ENCODE results near the gene GPD1L.
"Not testable (repeated sequence)": the region's sequence is repeated elsewhere in the genome, so short reads cannot be mapped to it uniquely, and the experiment has no call there.

Gene GPD1L

GRCh38 chr3:32177702-32178198 lies 71.3 kb downstream of the GPD1L start:
- peak in 1 of 3 donors; percentile 3 for DNase-seq (ENCODE audit: low read depth in 3 of 3, low spot score in 1 of 3)

- no peak for DNase-seq (ENCODE audit: low read depth in 3 of 3, low spot score in 1 of 3)
Observed at GRCh38 chr3:32180141-32180784, 73.8 kb downstream of the GPD1L start.

GRCh38 chr3:32181365-32181764 lies 74.9 kb downstream of the GPD1L start:
- no peak for DNase-seq (ENCODE audit: low read depth in 3 of 3, low spot score in 1 of 3)

GRCh38 chr3:32181796-32182195 lies 75.4 kb downstream of the GPD1L start:
- DNase-seq (ENCODE audit: low read depth in 3 of 3, low spot score in 1 of 3), result no peak

- no peak for DNase-seq (ENCODE audit: low read depth in 3 of 3, low spot score in 1 of 3)
Observed at GRCh38 chr3:32184187-32184730, 77.8 kb downstream of the GPD1L start.

- no peak for DNase-seq (ENCODE audit: low read depth in 3 of 3, low spot score in 1 of 3)
Observed at GRCh38 chr3:32186097-32186496, 79.7 kb downstream of the GPD1L start.

- no peak for DNase-seq (ENCODE audit: low read depth in 3 of 3, low spot score in 1 of 3)
Observed at GRCh38 chr3:32186876-32187275, 80.5 kb downstream of the GPD1L start.

GRCh38 chr3:32189693-32190092 lies 83.3 kb downstream of the GPD1L start:
- DNase-seq (ENCODE audit: low read depth in 3 of 3, low spot score in 1 of 3), result no peak

- not testable (repeated sequence) for DNase-seq (ENCODE audit: low read depth in 3 of 3, low spot score in 1 of 3)
Observed at GRCh38 chr3:32190556-32190955, 84.1 kb downstream of the GPD1L start.

- no peak for DNase-seq (ENCODE audit: low read depth in 3 of 3, low spot score in 1 of 3)
Observed at GRCh38 chr3:32193101-32193500, 86.7 kb downstream of the GPD1L start.

- no peak for DNase-seq (ENCODE audit: low read depth in 3 of 3, low spot score in 1 of 3)
Observed at GRCh38 chr3:32194653-32195052, 88.2 kb downstream of the GPD1L start.

- no peak for DNase-seq (ENCODE audit: low read depth in 3 of 3, low spot score in 1 of 3)
Observed at GRCh38 chr3:32195995-32196540, 89.6 kb downstream of the GPD1L start.

- no peak for DNase-seq (ENCODE audit: low read depth in 3 of 3, low spot score in 1 of 3)
Observed at GRCh38 chr3:32197991-32198390, 91.6 kb downstream of the GPD1L start.

GRCh38 chr3:32198714-32199113 lies 92.3 kb downstream of the GPD1L start:
- no peak for DNase-seq (ENCODE audit: low read depth in 3 of 3, low spot score in 1 of 3)

- DNase-seq (ENCODE audit: low read depth in 3 of 3, low spot score in 1 of 3), result no peak
Observed at GRCh38 chr3:32200490-32200889, 94.1 kb downstream of the GPD1L start.

- DNase-seq (ENCODE audit: low read depth in 3 of 3, low spot score in 1 of 3), result no peak
Observed at GRCh38 chr3:32200992-32201758, 94.8 kb downstream of the GPD1L start.

GRCh38 chr3:32202496-32202895 lies 96.1 kb downstream of the GPD1L start:
- DNase-seq (ENCODE audit: low read depth in 3 of 3, low spot score in 1 of 3), result no peak

- no peak for DNase-seq (ENCODE audit: low read depth in 3 of 3, low spot score in 1 of 3)
Observed at GRCh38 chr3:32203854-32204253, 97.4 kb downstream of the GPD1L start.

- no peak for DNase-seq (ENCODE audit: low read depth in 3 of 3, low spot score in 1 of 3)
Observed at GRCh38 chr3:32208447-32208846, 102.0 kb downstream of the GPD1L start.

GRCh38 chr3:32215185-32215584 lies 108.8 kb downstream of the GPD1L start:
- no peak for DNase-seq (ENCODE audit: low read depth in 3 of 3, low spot score in 1 of 3)

- DNase-seq (ENCODE audit: low read depth in 3 of 3, low spot score in 1 of 3), result no peak
Observed at GRCh38 chr3:32216172-32216783, 109.9 kb downstream of the GPD1L start.

- no peak for DNase-seq (ENCODE audit: low read depth in 3 of 3, low spot score in 1 of 3)
Observed at GRCh38 chr3:32217339-32217738, 110.9 kb downstream of the GPD1L start.

Data from stimulated activated CD4-positive, alpha-beta T cell treated with anti-CD3 and anti-CD28 coated beads, TNF-alpha, amount 100 ng/mL, for 1 hour (primary cell).